Neural progenitor cell (in vitro differentiated cells): ENCODE measurements around the gene COL26A1. TPM values are rescaled to one million over a fixed set of nuclear protein-coding genes. Genes with fewer than 3 reads are reported as not detected.

Experiments used
- DNase-seq: peaks from one replicate; pipeline ENCODE4 v3.0.0-alpha.2; 2016; ENCODE audit warnings: low spot score
- H2AFZ ChIP-seq: fragments of 200-600 bp; sonication (generic); replicated peaks from 2 replicates; pipeline ENCODE4 v1.6.1; 2016; ENCODE audit warnings: antibody characterized with exemption
- H3F3A ChIP-seq: fragments of 200-600 bp; sonication (generic); 2 replicates; pipeline ENCODE4 v1.6.1; 2016; ENCODE audit warnings: antibody characterized with exemption, low read depth
- H3K27ac ChIP-seq: fragments of 200-600 bp; sonication (generic); 2 replicates; pipeline ENCODE4 v1.5.1; 2016; ENCODE audit warnings: mild to moderate bottlenecking
- H3K27me3 ChIP-seq: fragments of 200-600 bp; sonication (generic); 2 replicates; pipeline ENCODE4 v1.6.1; 2016; ENCODE audit warnings: mild to moderate bottlenecking, moderate library complexity
- H3K36me3 ChIP-seq: fragments of 200-600 bp; sonication (generic); 2 replicates; pipeline ENCODE4 v1.5.1; 2016
- H3K4me1 ChIP-seq: fragments of 200-600 bp; sonication (generic); 2 replicates; pipeline ENCODE4 v1.6.1; 2016; ENCODE audit warnings: mixed run types
- H3K4me2 ChIP-seq: fragments of 200-600 bp; sonication (generic); 2 replicates; pipeline ENCODE4 v1.6.1; 2016
- H3K4me3 ChIP-seq: fragments of 200-600 bp; sonication (generic); 2 replicates; pipeline ENCODE4 v1.5.1; 2016
- H3K79me2 ChIP-seq: fragments of 200-600 bp; sonication (generic); 2 replicates; pipeline ENCODE4 v1.6.1; 2016; ENCODE audit warnings: low read depth
- H3K9ac ChIP-seq: fragments of 200-600 bp; sonication (generic); 2 replicates; pipeline ENCODE4 v1.6.1; 2016
- H3K9me3 ChIP-seq: fragments of 200-600 bp; sonication (generic); 2 replicates; pipeline ENCODE4 v1.5.1; 2016; ENCODE audit warnings: low read depth
- H4K20me1 ChIP-seq: fragments of 200-600 bp; sonication (generic); 2 replicates; pipeline ENCODE4 v1.6.1; 2016; ENCODE audit warnings: low read depth
- H3K27ac Mint-ChIP-seq: 3 replicates; pipeline ENCODE4 v1.8.0; 2021; ENCODE audit warnings: mixed read lengths
- H3K27me3 Mint-ChIP-seq: 2 replicates; pipeline ENCODE4 v1.8.0; 2022; ENCODE audit warnings: low read depth, mild to moderate bottlenecking, inconsistent platforms, moderate library complexity, mixed read lengths; ENCODE audit not compliant: insufficient read depth
- H3K36me3 Mint-ChIP-seq: 3 replicates; pipeline ENCODE4 v1.8.0; 2021; ENCODE audit warnings: mixed read lengths
- H3K4me1 Mint-ChIP-seq: 3 replicates; pipeline ENCODE4 v1.8.0; 2021; ENCODE audit warnings: mixed read lengths
- H3K4me3 Mint-ChIP-seq: 3 replicates; pipeline ENCODE4 v1.8.0; 2021; ENCODE audit warnings: mild to moderate bottlenecking, moderate library complexity, mixed read lengths
- H3K9me3 Mint-ChIP-seq: 3 replicates; pipeline ENCODE4 v1.8.0; 2020; ENCODE audit warnings: mixed read lengths
- CTCF ChIP-seq: fragments of 200-600 bp; sonication (generic); IDR thresholded peaks from 2 replicates; pipeline ENCODE4 v1.5.1; 2017; ENCODE audit warnings: antibody characterized with exemption, mild to moderate bottlenecking
- EZH2 ChIP-seq: fragments of 200-600 bp; sonication (generic); IDR thresholded peaks from 2 replicates; pipeline ENCODE4 v1.6.1; 2017; ENCODE audit warnings: antibody characterized with exemption, mild to moderate bottlenecking, moderate library complexity
- EZH2phosphoT487 ChIP-seq: fragments of 200-600 bp; sonication (generic); IDR thresholded peaks from 2 replicates; pipeline ENCODE4 v1.6.1; 2017; ENCODE audit warnings: antibody characterized with exemption
- total RNA-seq: library from RNA; depleted of rRNA; stranded (reverse); fragments of >200 nt; gene quantifications from 2 replicates; pipeline ENCODE4 v1.2.3, GENCODE V29; 2015; ENCODE audit warnings: low replicate concordance

The COL26A1 gene
- total RNA-seq, 1 donor from 2014 or later = 26.7 TPM

- H2AFZ ChIP-seq = no peak overlapping the region
- no peaks in the 10 kb centered on the region for H3K36me3 ChIP-seq
- peaks cover 20% of the 10 kb centered on the region for H3K4me1 Mint-ChIP-seq
- H3K9ac ChIP-seq = no peak overlapping the region
- no peaks in the 10 kb centered on the region for H3K27me3 ChIP-seq
- H3K4me1 ChIP-seq = peaks cover 8% of the 10 kb centered on the region
- no peak overlapping the region for H3K4me3 ChIP-seq
- peaks cover 8% of the 10 kb centered on the region for H3F3A ChIP-seq
- H3K79me2 ChIP-seq = no peaks in the 10 kb centered on the region
- no peak for TF ChIP-seq EZH2
- TF ChIP-seq EZH2phosphoT487 = no peak
- TF ChIP-seq CTCF = no peak
- no peak overlapping the region for H3K27ac Mint-ChIP-seq
- no peak overlapping the region for H3K4me3 Mint-ChIP-seq
- H3K9me3 Mint-ChIP-seq = no peaks in the 10 kb centered on the region
- DNase-seq = no peak
- no peaks in the 10 kb centered on the region for H3K36me3 Mint-ChIP-seq
- no peak overlapping the region for H3K27ac ChIP-seq
- H4K20me1 ChIP-seq = no peaks in the 10 kb centered on the region
- H3K27me3 Mint-ChIP-seq = peaks cover 10% of the 10 kb centered on the region
- H3K9me3 ChIP-seq = no peaks in the 10 kb centered on the region
- H3K4me2 ChIP-seq = no peak overlapping the region
Observed at GRCh38 chr7:101591504-101591903, 228.8 kb downstream of the COL26A1 start.

- Histone ChIP-seq H3F3A (no peaks in the 10 kb centered on the region), H3K36me3 (no peaks in the 10 kb centered on the region), H4K20me1 (no peaks in the 10 kb centered on the region), H3K27ac (no peak overlapping the region), H2AFZ (no peak overlapping the region), H3K4me1 (no peaks in the 10 kb centered on the region), H3K27me3 (no peaks in the 10 kb centered on the region), H3K4me2 (no peak overlapping the region), H3K9me3 (no peaks in the 10 kb centered on the region), H3K9ac (no peak overlapping the region), H3K4me3 (no peak overlapping the region), H3K79me2 (no peaks in the 10 kb centered on the region)
- TF ChIP-seq EZH2 = no peak
- no peak for TF ChIP-seq CTCF
- TF ChIP-seq EZH2phosphoT487 = no peak
- Mint-ChIP-seq H3K27ac (no peak overlapping the region), H3K9me3 (no peaks in the 10 kb centered on the region), H3K4me3 (no peak overlapping the region), H3K4me1 (peaks cover 3% of the 10 kb centered on the region), H3K36me3 (no peaks in the 10 kb centered on the region), H3K27me3 (peaks cover 10% of the 10 kb centered on the region)
- no peak for DNase-seq
Observed at GRCh38 chr7:101593556-101593955, 230.9 kb downstream of the COL26A1 start.

DNA sequence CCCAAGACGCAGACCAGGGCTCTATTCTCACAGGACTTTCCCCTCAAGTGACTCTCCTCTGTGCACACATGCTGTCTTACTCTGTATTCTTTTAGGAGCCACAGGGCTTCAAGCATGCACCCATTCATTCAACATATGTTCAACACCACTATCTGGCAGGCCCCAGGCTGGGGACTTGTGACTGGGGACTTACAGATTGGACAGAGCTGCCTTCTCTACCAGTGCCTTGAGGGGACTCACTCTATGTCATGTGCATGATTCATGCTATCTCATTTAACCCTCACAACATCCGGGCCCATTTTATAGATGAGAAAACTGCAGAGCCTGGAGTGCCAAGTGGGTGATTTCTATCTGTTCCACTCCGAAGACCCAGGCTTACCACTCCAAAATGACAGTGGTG lies 232.1 kb downstream of the COL26A1 start:
- Mint-ChIP-seq H3K4me1 (peaks cover 3% of the 10 kb centered on the region), H3K27ac (no peak overlapping the region), H3K4me3 (no peak overlapping the region), H3K9me3 (no peaks in the 10 kb centered on the region), H3K27me3 (peaks cover 8% of the 10 kb centered on the region), H3K36me3 (no peaks in the 10 kb centered on the region)
- no peaks in the 10 kb centered on the region for H3K79me2 ChIP-seq
- no peak overlapping the region for H3K4me3 ChIP-seq
- no peaks in the 10 kb centered on the region for H3K36me3 ChIP-seq
- no peak for DNase-seq
- H3K4me1 ChIP-seq = no peaks in the 10 kb centered on the region
- H3K9ac ChIP-seq = no peak overlapping the region
- H4K20me1 ChIP-seq = no peaks in the 10 kb centered on the region
- no peak overlapping the region for H3K4me2 ChIP-seq
- H3K27me3 ChIP-seq = no peaks in the 10 kb centered on the region
- no peak overlapping the region for H2AFZ ChIP-seq
- H3K9me3 ChIP-seq = no peaks in the 10 kb centered on the region
- no peak overlapping the region for H3K27ac ChIP-seq
- TF ChIP-seq CTCF (no peak), EZH2 (no peak), EZH2phosphoT487 (no peak)
- no peaks in the 10 kb centered on the region for H3F3A ChIP-seq

DNA sequence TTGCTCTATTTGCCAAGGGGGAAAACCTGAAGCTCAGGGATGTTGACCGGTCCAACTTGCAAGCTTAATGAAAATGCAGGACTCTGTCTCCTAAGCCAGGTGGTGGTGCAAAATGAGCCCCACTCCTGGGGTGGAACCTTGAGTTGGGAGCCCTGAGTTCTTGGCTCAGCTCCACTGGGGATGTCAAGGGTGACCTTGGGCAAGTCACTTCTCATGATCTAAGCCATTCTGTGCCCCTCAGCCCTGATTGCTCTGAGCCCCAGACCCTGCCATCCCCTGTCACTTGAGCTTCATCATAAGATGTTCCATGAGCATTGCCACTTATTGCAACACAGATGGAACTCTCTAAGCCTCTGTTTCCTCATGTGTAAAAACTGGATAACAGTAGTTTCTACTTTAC lies 232.6 kb downstream of the COL26A1 start:
- Histone ChIP-seq H3K27me3 (no peaks in the 10 kb centered on the region), H3K9me3 (no peaks in the 10 kb centered on the region), H3K4me3 (no peak overlapping the region), H4K20me1 (no peaks in the 10 kb centered on the region), H3K4me2 (no peak overlapping the region), H3F3A (no peaks in the 10 kb centered on the region), H3K36me3 (no peaks in the 10 kb centered on the region), H3K9ac (no peak overlapping the region), H3K4me1 (no peaks in the 10 kb centered on the region), H2AFZ (no peak overlapping the region), H3K27ac (no peak overlapping the region), H3K79me2 (no peaks in the 10 kb centered on the region)
- DNase-seq = no peak
- Mint-ChIP-seq H3K4me1 (peaks cover 3% of the 10 kb centered on the region), H3K4me3 (no peak overlapping the region), H3K36me3 (no peaks in the 10 kb centered on the region), H3K27ac (no peak overlapping the region), H3K27me3 (peaks cover 6% of the 10 kb centered on the region), H3K9me3 (no peaks in the 10 kb centered on the region)
- no peak for TF ChIP-seq EZH2phosphoT487
- TF ChIP-seq EZH2 = no peak
